Fibroblast of pulmonary artery (primary cell): ENCODE data around the gene PYGB.
"Not testable (repeated sequence)": the region's sequence is repeated elsewhere in the genome, so short reads cannot be mapped to it uniquely, and the experiment has no call there.

Experiments
- DNase-seq: peaks from one replicate; pipeline ENCODE4 v3.0.0-alpha.2; 2010; ENCODE audit warnings: low read depth
- H3K4me3 ChIP-seq: replicated peaks from 2 replicates; pipeline ENCODE4 v1.5.1; 2011; ENCODE audit warnings: low read depth, mild to moderate bottlenecking, control low read depth, low read length, moderate library complexity
- TF ChIP-seq, protein P1 (sequence below): IDR thresholded peaks from 2 replicates; pipeline ENCODE4 v1.5.1; 2011; ENCODE audit warnings: mild to moderate bottlenecking, control low read depth, low read length, inconsistent platforms; ENCODE audit errors: missing control alignments

The PYGB gene

DNA sequence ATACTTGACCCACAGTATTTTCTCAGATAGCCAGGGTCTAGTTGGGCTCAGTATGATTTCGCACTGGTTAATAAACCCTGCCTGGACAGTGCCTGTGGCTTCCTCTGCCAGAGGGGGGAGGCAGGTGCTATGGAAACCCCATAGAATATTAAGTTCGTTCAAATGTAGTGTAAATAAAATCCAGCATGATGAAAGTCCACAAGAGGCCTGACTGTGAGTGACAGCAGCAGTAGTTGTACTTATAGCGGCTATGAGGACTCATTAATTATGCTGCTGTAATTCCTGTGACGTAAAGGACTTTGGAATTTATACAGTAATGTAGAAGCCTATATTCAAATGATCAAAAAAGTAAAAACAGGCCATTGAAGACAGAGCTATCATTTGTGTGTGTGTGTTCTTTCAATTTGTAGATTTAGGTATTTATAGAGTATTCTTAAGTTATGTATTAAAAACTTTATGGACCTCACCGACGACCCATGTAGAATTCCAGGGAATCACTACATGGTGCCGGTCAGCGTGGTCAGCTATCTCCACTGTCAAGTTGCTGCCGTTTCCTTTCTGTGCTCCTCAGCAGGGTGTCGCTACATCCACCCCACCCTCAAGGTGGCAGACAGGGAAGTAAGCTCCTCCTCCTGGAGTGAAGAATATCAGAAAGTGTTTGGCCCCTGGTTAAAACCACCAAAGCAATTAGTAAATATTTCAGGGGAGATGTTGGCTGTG lies 10.0 kb downstream of the PYGB start:
- TF ChIP-seq, protein P1, sequence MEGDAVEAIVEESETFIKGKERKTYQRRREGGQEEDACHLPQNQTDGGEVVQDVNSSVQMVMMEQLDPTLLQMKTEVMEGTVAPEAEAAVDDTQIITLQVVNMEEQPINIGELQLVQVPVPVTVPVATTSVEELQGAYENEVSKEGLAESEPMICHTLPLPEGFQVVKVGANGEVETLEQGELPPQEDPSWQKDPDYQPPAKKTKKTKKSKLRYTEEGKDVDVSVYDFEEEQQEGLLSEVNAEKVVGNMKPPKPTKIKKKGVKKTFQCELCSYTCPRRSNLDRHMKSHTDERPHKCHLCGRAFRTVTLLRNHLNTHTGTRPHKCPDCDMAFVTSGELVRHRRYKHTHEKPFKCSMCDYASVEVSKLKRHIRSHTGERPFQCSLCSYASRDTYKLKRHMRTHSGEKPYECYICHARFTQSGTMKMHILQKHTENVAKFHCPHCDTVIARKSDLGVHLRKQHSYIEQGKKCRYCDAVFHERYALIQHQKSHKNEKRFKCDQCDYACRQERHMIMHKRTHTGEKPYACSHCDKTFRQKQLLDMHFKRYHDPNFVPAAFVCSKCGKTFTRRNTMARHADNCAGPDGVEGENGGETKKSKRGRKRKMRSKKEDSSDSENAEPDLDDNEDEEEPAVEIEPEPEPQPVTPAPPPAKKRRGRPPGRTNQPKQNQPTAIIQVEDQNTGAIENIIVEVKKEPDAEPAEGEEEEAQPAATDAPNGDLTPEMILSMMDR: no peak
- no peak overlapping the region for H3K4me3 ChIP-seq
- no peak for DNase-seq

DNA sequence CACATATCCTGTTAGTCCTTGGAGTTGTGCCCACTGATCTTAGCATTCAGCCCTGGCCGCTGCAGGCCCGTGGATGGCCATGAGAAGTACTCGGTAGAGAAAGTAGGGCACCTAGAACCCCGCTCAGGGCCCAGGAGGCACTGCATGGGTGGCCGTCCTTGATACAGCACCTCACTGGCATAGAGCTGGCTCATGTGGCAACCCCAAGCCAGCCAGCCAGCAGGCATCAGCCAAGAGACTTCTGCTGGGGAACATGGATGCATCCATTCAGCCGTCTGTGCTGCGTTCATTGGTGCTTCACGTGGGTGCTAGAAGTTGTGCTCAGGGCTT lies 10.6 kb downstream of the PYGB start:
- H3K4me3 ChIP-seq: no peak overlapping the region
- no peak for DNase-seq
- TF ChIP-seq, protein P1: no peak

DNA sequence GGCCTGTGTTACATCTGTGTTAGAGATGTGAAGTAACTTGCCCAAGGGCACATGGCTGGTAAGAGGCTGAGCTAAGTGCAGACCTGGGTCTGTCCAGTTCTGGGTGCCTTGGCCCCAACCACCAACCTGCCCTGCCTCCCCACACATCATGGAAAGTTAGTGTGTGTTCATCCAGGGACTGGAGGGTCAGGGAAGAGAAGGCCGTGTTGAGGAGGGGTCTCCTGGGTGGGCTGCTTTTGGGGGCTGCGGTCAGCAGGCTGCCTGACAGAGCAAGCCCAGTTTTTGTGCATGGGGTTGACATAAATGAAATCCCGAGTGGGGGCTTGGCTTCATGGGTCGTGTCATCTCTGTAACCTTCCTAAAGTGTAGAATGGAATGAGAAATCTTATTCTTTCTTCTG lies 10.9 kb downstream of the PYGB start:
- no peak overlapping the region for H3K4me3 ChIP-seq
- DNase-seq: no peak
- TF ChIP-seq, protein P1: no peak

DNA sequence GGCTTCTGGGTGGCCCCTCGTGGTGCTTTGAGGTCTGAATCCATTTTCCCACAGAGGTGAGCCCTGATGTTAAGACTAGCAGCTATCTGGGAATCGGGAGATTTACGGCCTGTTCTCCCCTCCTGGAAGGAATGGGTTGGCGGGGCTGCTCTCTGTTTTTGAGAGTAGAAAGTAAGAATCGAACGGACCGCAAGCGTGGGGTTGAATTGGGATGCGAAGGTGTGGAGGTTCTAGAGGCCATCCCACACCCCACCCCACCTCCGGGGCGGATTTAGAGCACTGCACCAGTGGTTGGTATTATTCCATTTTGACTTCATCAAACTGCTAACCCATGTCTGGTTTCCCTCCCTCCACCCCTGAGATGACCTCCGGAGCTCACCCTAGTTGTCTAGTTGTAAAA lies 11.5 kb downstream of the PYGB start:
- DNase-seq: no peak
- no peak overlapping the region for H3K4me3 ChIP-seq
- TF ChIP-seq, protein P1: no peak

DNA sequence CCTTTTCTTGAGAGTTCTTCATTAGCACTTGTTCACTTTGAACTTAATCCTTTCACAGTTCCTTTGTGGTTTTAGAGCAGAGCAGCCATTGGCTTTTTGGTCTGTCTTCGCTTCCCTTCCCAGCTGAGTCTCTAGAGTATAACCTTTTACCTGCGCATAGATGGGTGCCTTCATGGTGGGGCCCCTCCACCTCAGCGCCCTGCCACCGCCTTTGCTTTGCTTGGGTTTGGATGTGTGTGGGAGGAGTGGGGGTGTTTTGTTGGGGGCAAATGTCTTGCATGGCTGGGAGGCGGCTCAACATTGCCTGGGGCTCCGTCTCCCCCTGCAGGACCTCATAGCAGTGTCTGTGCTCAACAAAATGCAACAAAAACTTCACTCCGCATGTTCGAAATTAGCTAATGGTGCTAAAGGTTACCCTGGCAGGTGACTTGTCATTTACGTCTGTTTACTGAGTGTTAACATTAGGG lies 11.9 kb downstream of the PYGB start:
- TF ChIP-seq, protein P1: no peak
- no peak overlapping the region for H3K4me3 ChIP-seq
- no peak for DNase-seq

DNA sequence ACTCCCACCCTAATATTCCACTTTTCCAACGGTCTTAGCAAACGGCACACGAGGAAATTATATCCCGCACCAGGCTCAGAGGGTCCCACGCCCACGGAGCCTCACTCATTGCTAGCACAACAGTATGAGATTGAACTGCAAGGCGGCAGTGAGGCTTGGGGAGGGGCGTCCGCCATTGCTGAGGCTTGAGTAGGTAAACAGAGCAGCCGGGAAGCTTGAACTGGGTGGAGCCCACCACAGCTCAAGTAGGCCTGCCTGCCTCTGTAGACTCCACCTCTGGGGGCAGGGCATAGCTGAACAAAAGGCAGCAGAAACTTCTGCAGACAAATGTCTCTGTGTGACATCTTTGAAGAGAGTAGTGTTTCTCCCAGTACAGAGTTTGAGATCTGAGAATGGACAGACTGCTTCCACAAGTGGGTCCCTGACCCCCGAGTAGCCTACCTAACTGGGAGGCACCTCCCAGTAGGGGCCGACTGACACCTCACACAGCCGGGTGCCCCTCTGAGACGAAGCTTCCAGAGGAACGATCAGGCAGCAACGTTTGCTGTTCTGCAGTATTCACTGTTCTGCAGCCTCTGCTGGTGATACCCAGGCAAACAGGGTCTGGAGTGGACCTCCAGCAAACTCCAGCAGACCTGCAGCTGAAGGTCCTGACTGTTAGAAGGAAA lies 13.0 kb downstream of the PYGB start:
- H3K4me3 ChIP-seq, DNase-seq: not testable (repeated sequence)

DNA sequence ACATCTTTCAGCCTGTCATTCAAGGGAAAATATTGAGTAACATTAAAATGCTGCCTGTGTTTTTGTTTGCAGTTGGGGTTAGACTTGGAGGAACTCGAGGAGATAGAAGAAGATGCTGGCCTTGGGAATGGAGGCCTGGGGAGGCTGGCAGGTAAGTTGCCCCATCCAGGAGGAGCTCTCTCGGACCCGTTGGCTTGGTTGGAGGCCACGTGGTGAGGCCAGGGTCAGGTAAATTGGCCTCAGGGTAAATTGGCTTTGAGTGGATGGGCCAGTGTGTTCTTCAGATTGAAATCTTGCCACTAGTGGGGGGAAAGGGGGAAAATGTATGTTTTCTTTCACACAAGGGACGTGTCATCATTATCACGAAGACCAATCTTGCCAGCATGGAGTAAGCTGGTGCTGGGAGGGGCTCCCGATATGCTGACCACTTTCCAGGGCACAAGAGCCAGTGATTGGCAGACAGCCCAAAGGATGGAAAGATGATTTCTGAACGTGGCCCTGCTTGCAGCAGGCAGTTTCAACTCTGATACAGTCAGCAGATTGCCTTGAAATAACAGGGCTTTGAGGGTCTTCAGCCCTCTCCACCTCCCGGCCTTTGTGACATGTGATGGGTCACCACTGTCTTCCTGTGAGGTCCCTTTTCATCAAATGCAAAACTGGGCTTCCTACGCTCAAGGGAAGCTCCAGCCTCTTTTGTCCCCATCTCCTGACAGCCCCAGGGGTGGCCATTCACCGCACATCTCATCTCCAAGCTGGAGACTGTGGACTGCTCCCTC lies 21.4 kb downstream of the PYGB start:
- TF ChIP-seq, protein P1: no peak
- H3K4me3 ChIP-seq: no peak overlapping the region
- no peak for DNase-seq
